ENCODE measurements around the gene OPN1LW. TPM values are rescaled to one million over a fixed set of nuclear protein-coding genes. Genes with fewer than 3 reads are reported as not detected.

Gene OPN1LW
- total and polyA plus RNA-seq, 2 of the 8 experiments (the other 6 are each of a cell fraction or from before 2014, with no cell fraction given) = not detected

DNA sequence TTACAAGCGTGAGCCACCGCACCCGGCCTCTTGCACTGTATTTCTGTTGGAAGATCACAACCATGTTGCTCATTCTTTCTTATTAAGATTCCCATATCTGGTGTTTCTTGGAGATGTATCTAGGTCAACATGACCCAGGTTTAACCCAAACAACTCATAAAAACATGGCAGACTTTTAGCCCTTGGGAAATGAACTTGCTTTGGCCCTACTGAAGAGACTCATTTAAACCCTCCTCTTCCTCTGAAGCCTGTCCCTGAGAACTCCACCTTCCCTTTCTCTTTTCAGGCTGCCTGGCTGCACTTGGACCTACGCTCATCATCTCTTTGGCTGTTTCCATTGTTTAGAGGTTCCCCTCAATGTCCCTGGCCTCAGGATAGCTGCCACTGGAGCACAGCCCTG is 22.8 kb upstream of the OPN1LW start (continued):
- TF ChIP-seq CHD7 (IDR thresholded peaks at IDR 0.05; ENCODE audit: insufficient replicate concordance, low read length) (no peak), TBP (IDR thresholded peaks at IDR 0.05; ENCODE audit: low read depth, low read length) (no peak), POLR2AphosphoS5 (IDR thresholded peaks at IDR 0.05; ENCODE audit: low read depth, low read length) (no peak), KDM1A (IDR thresholded peaks at IDR 0.05; ENCODE audit: borderline replicate concordance, low read length) (no peak), NRF1 (IDR thresholded peaks at IDR 0.05; ENCODE audit: low read depth, low read length) (no peak), SIN3A (conservative IDR thresholded peaks at IDR 0.05 in 1 of 2, IDR thresholded peaks at IDR 0.05 in 1 of 2; ENCODE audit: low read depth in 1 of 2, low read length in 2 of 2) (no peak), POLR2A (IDR thresholded peaks at IDR 0.05; ENCODE audit: control extremely low read depth in 1 of 2, low read depth in 2 of 2, low read length in 2 of 2) (no peak)
- TF ChIP-seq, protein P1, sequence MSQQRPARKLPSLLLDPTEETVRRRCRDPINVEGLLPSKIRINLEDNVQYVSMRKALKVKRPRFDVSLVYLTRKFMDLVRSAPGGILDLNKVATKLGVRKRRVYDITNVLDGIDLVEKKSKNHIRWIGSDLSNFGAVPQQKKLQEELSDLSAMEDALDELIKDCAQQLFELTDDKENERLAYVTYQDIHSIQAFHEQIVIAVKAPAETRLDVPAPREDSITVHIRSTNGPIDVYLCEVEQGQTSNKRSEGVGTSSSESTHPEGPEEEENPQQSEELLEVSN (IDR thresholded peaks at IDR 0.05) = no peak

Data from H1 (cell line).